Measurements from ENCODE around the gene FGGY. TPM values are rescaled to one million over a fixed set of nuclear protein-coding genes. Genes with fewer than 3 reads are reported as not detected.

Gene FGGY
- total RNA-seq, 1 experiment from 2014 or later = 14.6 TPM

GRCh38 chr1:59653968-59654367 lies 357.1 kb downstream of the FGGY start:
- no peak overlapping the region for H3K56ac ChIP-seq (ENCODE audit: insufficient read length, low read depth, low read length)
- no peaks in the 10 kb centered on the region for H3K79me1 ChIP-seq (ENCODE audit: insufficient read depth, low read depth, low read length, poor library complexity, severe bottlenecking)
- TF ChIP-seq CTCF (conservative IDR thresholded peaks at IDR 0.05) = no peak
- no peak overlapping the region for H2BK20ac ChIP-seq (ENCODE audit: low read depth, low read length, poor library complexity, severe bottlenecking)
- H2BK5ac ChIP-seq (ENCODE audit: insufficient read length, low read length) = no peak overlapping the region
- no peak for DNase-seq
- peaks cover 0 to 6% of the 10 kb centered on the region in 2 experiments; a peak in 4 of 5 replicates for H3K9me3 Mint-ChIP-seq
- H2BK120ac ChIP-seq (ENCODE audit: low read depth, low read length, poor library complexity, severe bottlenecking) = peak overlapping the region; percentile 36
- H3K27ac ChIP-seq (ENCODE audit: insufficient read length, low read depth, low read length) = no peak overlapping the region
- H3K9ac ChIP-seq (ENCODE audit: extremely low read depth, insufficient read length, low read length) = no peak overlapping the region
- H3K4me2 ChIP-seq (ENCODE audit: insufficient read depth, insufficient read length, low read length) = no peak overlapping the region
- no peak overlapping the region for H3K27ac Mint-ChIP-seq
- H2AFZ ChIP-seq (ENCODE audit: low read length) = no peak overlapping the region
- peaks cover 1 to 9% (median 2%) of the 10 kb centered on the region in 3 experiments; a peak in 6 of 7 replicates for H3K36me3 Mint-ChIP-seq (ENCODE audit: insufficient read depth in 1 of 3, low read depth in 3 of 3)
- H3K23me2 ChIP-seq (ENCODE audit: insufficient read length, low read depth, low read length, poor library complexity, severe bottlenecking) = no peaks in the 10 kb centered on the region
- H4K91ac ChIP-seq (ENCODE audit: insufficient read length, low read depth, low read length) = no peak overlapping the region
- no peak overlapping the region for H3K23ac ChIP-seq (ENCODE audit: insufficient read length, low read depth, low read length)
- peak overlapping the region; percentile 65 for H2AK5ac ChIP-seq (ENCODE audit: insufficient read length, low read length)
- no peak overlapping the region for H3K4ac ChIP-seq (ENCODE audit: low read depth, low read length)
- no peak overlapping the region for H2BK15ac ChIP-seq (ENCODE audit: low read depth, low read length)
- no peak overlapping the region for H3T11ph ChIP-seq (ENCODE audit: low read length)
- H4K8ac ChIP-seq (replicated peaks; ENCODE audit: insufficient read length, low read depth, low read length) = no peak overlapping the region
- H3K14ac ChIP-seq (ENCODE audit: insufficient read depth, low read length) = no peak overlapping the region
- H4K20me1 ChIP-seq (ENCODE audit: control insufficient read depth, insufficient read depth, insufficient read length) = no peaks in the 10 kb centered on the region
- no CpG with 5 or more reads among the region's 2 CpGs for WGBS (ENCODE audit: extremely low coverage, insufficient read length, low lambda C conversion rate)
- H4K5ac ChIP-seq (ENCODE audit: insufficient read length, low read depth, low read length) = no peak overlapping the region
- H3K4me1 Mint-ChIP-seq = peaks cover 7 to 15% of the 10 kb centered on the region in 2 experiments
- H2BK12ac ChIP-seq (ENCODE audit: insufficient read length, low read depth, low read length) = peak overlapping the region; percentile 73
- no peaks in the 10 kb centered on the region for H3K27me3 ChIP-seq (ENCODE audit: insufficient read depth, low read length)
- peaks cover 3% of the 10 kb centered on the region; the same call in 1 of the 2 replicates for H3K27me3 Mint-ChIP-seq (ENCODE audit: low read depth)
- no peaks in the 10 kb centered on the region for H3K79me2 ChIP-seq (ENCODE audit: insufficient read depth, low read length)
- no peak overlapping the region for H3K18ac ChIP-seq (ENCODE audit: insufficient read length, low read depth, low read length)
- no peaks in the 10 kb centered on the region for H3K4me1 ChIP-seq (ENCODE audit: insufficient read depth, low read length)
- H3K9me3 ChIP-seq (ENCODE audit: control insufficient read depth, low read depth, low read length) = no peaks in the 10 kb centered on the region
- no peak overlapping the region; a peak in 1 of 5 replicates for H3K4me3 Mint-ChIP-seq
